PFSK-1 (cell line): Measurements from ENCODE around the gene MAOB.

Source experiments
- FOXP2 ChIP-seq: optimal IDR thresholded peaks from 2 replicates; pipeline ENCODE3; 2011; ENCODE audit warnings: borderline replicate concordance, control low read depth, inconsistent platforms; ENCODE audit not compliant: insufficient read depth; ENCODE audit errors: extremely low read length, extremely low read depth
- POLR2AphosphoS5 ChIP-seq: IDR thresholded peaks from 2 replicates; pipeline ENCODE4 v1.6.1; 2012; ENCODE audit warnings: low read depth, mild to moderate bottlenecking, control low read depth, low read length, moderate library complexity
- REST ChIP-seq, 2 experiments: IDR thresholded peaks; 2 replicates each; pipeline versions ENCODE4 v1.6.1 to v1.8.0; 2011 to 2012; ENCODE audit warnings: low read depth in 2 of 2, low read length in 2 of 2, control low read depth in 1 of 2, inconsistent platforms in 1 of 2, mild to moderate bottlenecking in 1 of 2, moderate library complexity in 1 of 2; ENCODE audit not compliant: insufficient read depth in 1 of 2
- SIN3A ChIP-seq: IDR thresholded peaks from 2 replicates; pipeline ENCODE4 v1.6.1; 2012; ENCODE audit warnings: mild to moderate bottlenecking, low read length, moderate library complexity, borderline replicate concordance; ENCODE audit not compliant: insufficient read depth
- TAF1 ChIP-seq: IDR thresholded peaks from 2 replicates; pipeline ENCODE4 v1.6.1; 2012; ENCODE audit warnings: low read length, control low read depth, borderline replicate concordance; ENCODE audit not compliant: insufficient read depth

MAOB gene

GRCh38 chrX:43718956-43719355, 163.3 kb downstream of the MAOB start:
- TF ChIP-seq POLR2AphosphoS5 (no peak), FOXP2 (no peak), TAF1 (no peak), REST (IDR thresholded peaks at IDR 0.05; ENCODE audit: insufficient read depth in 1 of 2, low read depth in 2 of 2, low read length in 2 of 2) (no peak), SIN3A (no peak)

DNA sequence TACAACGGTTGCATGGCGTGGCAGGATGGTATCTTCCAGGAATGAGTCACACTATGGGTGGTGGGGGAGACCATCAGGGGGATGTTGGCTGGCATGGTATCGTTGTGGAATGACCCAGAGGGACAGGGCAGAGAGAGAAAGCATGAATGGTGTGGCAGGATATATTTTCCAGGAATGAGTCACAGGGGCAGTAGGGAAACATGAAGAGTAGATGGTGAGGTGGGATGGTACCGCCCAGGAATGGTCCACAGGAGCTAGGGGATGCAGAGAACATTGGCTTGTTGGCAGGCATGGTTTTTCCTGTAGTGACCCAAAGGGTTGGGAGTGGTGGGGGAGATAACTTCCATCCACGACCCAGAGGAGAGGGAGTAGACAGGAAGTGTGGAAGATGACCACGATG, 163.7 kb downstream of the MAOB start:
- TF ChIP-seq FOXP2 (no peak), TAF1 (no peak), SIN3A (no peak), POLR2AphosphoS5 (no peak), REST (IDR thresholded peaks at IDR 0.05; ENCODE audit: insufficient read depth in 1 of 2, low read depth in 2 of 2, low read length in 2 of 2) (no peak)

DNA sequence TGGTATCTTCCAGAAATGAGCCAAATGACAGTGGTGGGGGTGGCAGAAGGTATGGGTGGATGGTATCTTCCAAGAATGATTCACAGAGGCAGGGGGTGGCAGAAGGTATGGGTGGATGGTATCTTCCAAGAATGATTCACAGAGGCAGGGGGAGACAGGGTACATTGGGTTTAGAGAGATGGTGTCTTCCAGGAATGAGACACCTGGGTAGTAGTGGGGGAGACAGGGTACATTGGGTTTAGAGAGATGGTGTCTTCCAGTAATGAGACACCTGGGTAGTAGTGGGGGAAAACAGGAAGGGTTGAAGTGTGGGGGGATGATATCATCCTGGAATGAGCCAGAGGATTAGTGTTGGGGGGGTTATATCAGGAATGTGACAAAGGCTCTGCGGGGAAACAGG, 164.2 kb downstream of the MAOB start:
- TF ChIP-seq REST (IDR thresholded peaks at IDR 0.05; ENCODE audit: insufficient read depth in 1 of 2, low read depth in 2 of 2, low read length in 2 of 2) (no peak), POLR2AphosphoS5 (no peak), SIN3A (no peak), FOXP2 (no peak), TAF1 (no peak)

GRCh38 chrX:43717161-43717560, 165.1 kb downstream of the MAOB start:
- TF ChIP-seq REST (IDR thresholded peaks at IDR 0.05; ENCODE audit: insufficient read depth in 1 of 2, low read depth in 2 of 2, low read length in 2 of 2) (no peak), POLR2AphosphoS5 (no peak), FOXP2 (no peak), SIN3A (no peak), TAF1 (no peak)

- TF ChIP-seq SIN3A (no peak), TAF1 (no peak), FOXP2 (no peak), REST (IDR thresholded peaks at IDR 0.05; ENCODE audit: insufficient read depth in 1 of 2, low read depth in 2 of 2, low read length in 2 of 2) (no peak), POLR2AphosphoS5 (no peak)
These were observed 165.6 kb downstream of the MAOB start for GRCh38 chrX:43716696-43717095.
